ENCODE results near the gene ALOX15B. TPM values are rescaled to one million over a fixed set of nuclear protein-coding genes. Genes with fewer than 3 reads are reported as not detected.

ALOX15B gene
- total and polyA plus RNA-seq, 10 of the 15 experiments (the other 5 are each of a cell fraction or from before 2014, with no cell fraction given): 0.01 TPM; not detected in 9

- TF ChIP-seq ZBTB33 (IDR thresholded peaks at IDR 0.05) (no peak), SIX5 (IDR thresholded peaks at IDR 0.05; ENCODE audit: low read depth, low read length, severe bottlenecking) (no peak), IRF3 (IDR thresholded peaks at IDR 0.05) (no peak), SUZ12 (IDR thresholded peaks at IDR 0.05; ENCODE audit: unreplicated experiment) (no peak), TCF12 (IDR thresholded peaks at IDR 0.05; ENCODE audit: low read depth, low read length) (no peak), CREM (IDR thresholded peaks at IDR 0.05; ENCODE audit: low read depth) (no peak)
These were observed 33.5 kb upstream of the ALOX15B start (continued) for GRCh38 chr17:8005357-8005756.

GRCh38 chr17:8005967-8006730 is 32.7 kb upstream of the ALOX15B start:
- Histone ChIP-seq H3K27ac (ENCODE audit: control insufficient read depth, insufficient read depth) (no peak overlapping the region), H3K4me1 (ENCODE audit: control insufficient read depth, insufficient read depth, low read length) (peaks cover 6% of the 10 kb centered on the region), H4K20me1 (ENCODE audit: control insufficient read depth, insufficient read depth) (no peaks in the 10 kb centered on the region), H3K9me3 (replicated peaks; ENCODE audit: control insufficient read depth, insufficient read depth, low read length) (no peaks in the 10 kb centered on the region), H2AFZ (ENCODE audit: control insufficient read depth, low read depth, low read length) (no peak overlapping the region), H3K36me3 (ENCODE audit: control insufficient read depth in 2 of 2, insufficient read depth in 2 of 2, low read length in 1 of 2) (no peaks in the 10 kb centered on the region), H3K9ac (ENCODE audit: control insufficient read depth, insufficient read depth, low read length) (no peak overlapping the region), H3K4me2 (ENCODE audit: control insufficient read depth, insufficient read depth) (no peak overlapping the region), H3K79me2 (ENCODE audit: control insufficient read depth, insufficient read depth, low read length) (no peaks in the 10 kb centered on the region), H3K4me3 (no peak overlapping the region), H3K27me3 (replicated peaks in 1 of 2; ENCODE audit: control insufficient read depth in 2 of 2, insufficient read depth in 2 of 2, low read length in 1 of 2) (peaks cover 3 to 5% of the 10 kb centered on the region in 2 experiments)
- POLR2A ChIA-PET: no interaction called here
- peak; percentile 37 for TF ChIP-seq SP1 (IDR thresholded peaks at IDR 0.05; ENCODE audit: low read depth, low read length)
- TF ChIP-seq NFYB (IDR thresholded peaks at IDR 0.05; ENCODE audit: insufficient read depth, low read depth, low read length): peak; percentile 72; the same call in 1 of the 2 replicates
- TF ChIP-seq BHLHE40 (IDR thresholded peaks at IDR 0.05; ENCODE audit: borderline replicate concordance in 1 of 2, low read depth in 2 of 2, low read length in 1 of 2): no peak
- intact Hi-C loops (cut with micrococcal nuclease; ENCODE audit: unreplicated experiment) (no loop called here), in situ Hi-C loops (cut with MboI) (no loop called here)
- 76% methylated on average over 30 of the region's 30 CpGs for whole genome bisulfite sequencing (ENCODE audit: insufficient coverage, insufficient replicate concordance, low lambda C conversion rate, missing lambda C conversion rate)
- FAIRE-seq: no peak
- RAD21 ChIA-PET (ENCODE audit: unreplicated experiment): interaction anchor here (0.6 kb wide), 1 partner anchor 16 kb away, joined by 3 read pairs; no protein-coding TSS in a partner anchor
- SMC1A ChIA-PET (ENCODE audit: uncharacterized antibody, unreplicated experiment): no interaction called here
- no peak for DNase-seq (ENCODE audit: low read depth, low spot score)
- CTCF ChIA-PET: interaction anchor here (0.6 to 1.1 kb wide), 2 partner anchors 143 to 650 kb away, joined by 3 read pairs; no protein-coding TSS in a partner anchor
- no TSS peak for BruUV-seq (replicated peaks)
- ATAC-seq: peak; percentile 61
